Upper lobe of left lung (tissue), 4 donors: ENCODE data around the gene IFI6.
"Not testable (repeated sequence)": the region's sequence is repeated elsewhere in the genome, so short reads cannot be mapped to it uniquely, and the experiment has no call there.

ENCODE experiments used
- CTCF ChIP-seq, 6 experiments: fragments of 450-650 bp in 4 of 6; fragments of 200-600 bp in 2 of 6; sonication (generic) in 2 of 6; IDR thresholded peaks; one replicate each; pipeline ENCODE4 v1.5.1; 2016 to 2019; ENCODE audit warnings: antibody characterized with exemption in 6 of 6
- POLR2A ChIP-seq, 4 donors: fragments of 450-650 bp; IDR thresholded peaks; one replicate each; pipeline ENCODE4 v1.5.1; 2016 to 2017; ENCODE audit warnings: antibody characterized with exemption in 4 of 4, mild to moderate bottlenecking in 2 of 4

GRCh38 chr1:27627733-27628132 is 44.3 kb downstream of the IFI6 start:
- TF ChIP-seq CTCF, POLR2A (IDR thresholded peaks at IDR 0.05): not testable (repeated sequence)
